ENCODE data around the gene WBP1L. TPM values are rescaled to one million over a fixed set of nuclear protein-coding genes. Genes with fewer than 3 reads are reported as not detected.

WBP1L gene
- total and polyA plus RNA-seq, 2 of the 13 experiments (the other 11 are each of a cell fraction or from before 2014, with no cell fraction given): 8.3 to 12.3 TPM

GRCh38 chr10:102743078-102743587, 615 bp upstream of the WBP1L start (continued):
- TF ChIP-seq POGK (CRISPR knock-in tag; conservative IDR thresholded peaks at IDR 0.05) (no peak), TOE1 (CRISPR knock-in tag; IDR thresholded peaks at IDR 0.05) (no peak), SRSF1 (optimal IDR thresholded peaks at IDR 0.05; ENCODE audit: low read depth, low read length) (no peak), SRY (CRISPR knock-in tag; IDR thresholded peaks at IDR 0.05) (no peak), ZBTB7B (CRISPR knock-in tag; IDR thresholded peaks at IDR 0.05) (no peak), E2F2 (CRISPR knock-in tag; IDR thresholded peaks at IDR 0.05; ENCODE audit: borderline replicate concordance) (no peak), CEBPB (IDR thresholded peaks at IDR 0.05; ENCODE audit: borderline replicate concordance, low read depth, low read length) (no peak), TP53 (CRISPR knock-in tag; conservative IDR thresholded peaks at IDR 0.05) (0 out of 2 replicates have a peak, but pooled peaks have one; percentile 30), STAG1 (CRISPR knock-in tag; IDR thresholded peaks at IDR 0.05) (no peak), MTA1 (CRISPR knock-in tag; IDR thresholded peaks at IDR 0.05; ENCODE audit: borderline replicate concordance) (no peak), EHMT2 (IDR thresholded peaks at IDR 0.05; ENCODE audit: borderline replicate concordance, low read depth, low read length) (peak; percentile 92; the same call in 1 of the 2 replicates), ZBED4 (CRISPR knock-in tag; IDR thresholded peaks at IDR 0.05; ENCODE audit: borderline replicate concordance) (no peak), SMAD3 (CRISPR knock-in tag; IDR thresholded peaks at IDR 0.05) (no peak; the same call in 1 of the 2 replicates), MYC (CRISPR knock-in tag; IDR thresholded peaks at IDR 0.05; ENCODE audit: borderline replicate concordance) (no peak), BORCS8-MEF2B (CRISPR knock-in tag; IDR thresholded peaks at IDR 0.05) (no peak), ZBTB21 (CRISPR knock-in tag; IDR thresholded peaks at IDR 0.05) (no peak), ZSCAN31 (CRISPR knock-in tag; IDR thresholded peaks at IDR 0.05; ENCODE audit: low read depth) (no peak), AKNA (CRISPR knock-in tag; IDR thresholded peaks at IDR 0.05; ENCODE audit: borderline replicate concordance) (no peak), CHD4 (IDR thresholded peaks at IDR 0.05; ENCODE audit: borderline replicate concordance, low read length) (no peak)
